ENCODE results near the gene TRAPPC6A.

TRAPPC6A gene

GRCh38 chr19:45163156-45163555, 14.9 kb downstream of the TRAPPC6A start:
- no peak for DNase-seq (ENCODE audit: low spot score)

- DNase-seq (ENCODE audit: low spot score), result no peak
Measured at GRCh38 chr19:45162608-45163143, 15.4 kb downstream of the TRAPPC6A start.

- no peak for DNase-seq (ENCODE audit: low spot score)
Measured at GRCh38 chr19:45161738-45162607, 16.1 kb downstream of the TRAPPC6A start.

GRCh38 chr19:45160870-45161737, 16.9 kb downstream of the TRAPPC6A start, which contains the start of gene NKPD1:
TSS of gene NKPD1 (minus strand) at chr19:45160982. CDS start at chr19:45160150, 832 bp downstream.
- DNase-seq (ENCODE audit: low spot score), result no peak

GRCh38 chr19:45159971-45160324, 18.1 kb downstream of the TRAPPC6A start:
- no peak for DNase-seq (ENCODE audit: low spot score)

GRCh38 chr19:45159210-45159970, 18.6 kb downstream of the TRAPPC6A start:
- no peak for DNase-seq (ENCODE audit: low spot score)

- no peak for DNase-seq (ENCODE audit: low spot score)
Measured at GRCh38 chr19:45158503-45159209, 19.4 kb downstream of the TRAPPC6A start.

- no peak for DNase-seq (ENCODE audit: low spot score)
Measured at GRCh38 chr19:45156751-45157150, 21.3 kb downstream of the TRAPPC6A start.

GRCh38 chr19:45156011-45156630, 21.9 kb downstream of the TRAPPC6A start:
- no peak for DNase-seq (ENCODE audit: low spot score)

- no peak for DNase-seq (ENCODE audit: low spot score)
Measured at GRCh38 chr19:45154064-45154827, 23.8 kb downstream of the TRAPPC6A start.

- no peak for DNase-seq (ENCODE audit: low spot score)
Measured at GRCh38 chr19:45153339-45154063, 24.5 kb downstream of the TRAPPC6A start.

GRCh38 chr19:45152504-45153338, 25.3 kb downstream of the TRAPPC6A start:
- no peak for DNase-seq (ENCODE audit: low spot score)

- no peak for DNase-seq (ENCODE audit: low spot score)
Measured at GRCh38 chr19:45151821-45152503, 26.1 kb downstream of the TRAPPC6A start.

GRCh38 chr19:45151320-45151719, 26.7 kb downstream of the TRAPPC6A start:
- no peak for DNase-seq (ENCODE audit: low spot score)

- DNase-seq (ENCODE audit: low spot score), result no peak
Measured at GRCh38 chr19:45150751-45151281, 27.2 kb downstream of the TRAPPC6A start.

- no peak for DNase-seq (ENCODE audit: low spot score)
Measured at GRCh38 chr19:45150180-45150579, 27.9 kb downstream of the TRAPPC6A start.

- no peak for DNase-seq (ENCODE audit: low spot score)
Measured at GRCh38 chr19:45149129-45149528, 28.9 kb downstream of the TRAPPC6A start.
